ENCODE data around the gene HEPACAM.

Gene HEPACAM

DNA sequence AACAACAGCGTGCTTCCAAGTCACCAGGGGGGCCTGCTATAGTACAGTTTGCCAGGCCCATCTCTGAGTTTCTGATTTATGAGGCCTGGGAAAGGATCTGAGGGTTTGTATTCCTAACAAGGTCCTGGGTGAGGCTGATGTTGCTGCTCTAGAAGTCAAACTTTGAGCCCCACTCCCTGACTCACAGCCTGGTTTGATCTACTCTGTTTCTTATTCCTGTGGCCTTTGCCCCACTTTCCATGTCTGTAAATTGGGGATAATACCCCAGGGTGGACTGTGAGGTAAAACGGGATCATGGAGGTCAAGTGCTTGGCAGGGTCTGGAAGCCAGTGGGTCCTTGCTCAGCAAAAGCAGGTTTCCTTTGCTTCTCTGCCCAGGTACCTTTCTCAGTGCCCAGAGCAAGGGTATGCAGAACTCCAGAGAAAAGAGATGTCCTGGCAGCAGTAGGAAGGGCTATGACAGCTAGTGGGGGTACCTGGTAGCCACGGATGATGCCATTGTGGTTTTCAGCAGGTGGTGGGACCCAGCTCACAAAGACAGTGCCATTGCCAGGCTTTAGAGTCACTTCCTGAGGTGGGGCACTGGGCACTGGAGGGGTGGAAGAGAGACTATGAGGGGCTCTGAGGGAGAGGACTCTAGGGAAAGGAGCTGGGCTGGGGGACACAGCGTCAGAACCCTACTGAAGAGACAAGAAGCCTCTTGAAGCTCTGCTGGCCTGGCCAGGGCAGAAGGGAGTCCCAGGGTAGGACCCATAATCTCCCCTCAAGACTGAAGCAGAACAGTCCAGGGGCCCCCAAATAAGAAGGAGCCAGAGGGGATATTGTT is 41.0 kb downstream of the HEPACAM start:
- TF ChIP-seq, protein P1, sequence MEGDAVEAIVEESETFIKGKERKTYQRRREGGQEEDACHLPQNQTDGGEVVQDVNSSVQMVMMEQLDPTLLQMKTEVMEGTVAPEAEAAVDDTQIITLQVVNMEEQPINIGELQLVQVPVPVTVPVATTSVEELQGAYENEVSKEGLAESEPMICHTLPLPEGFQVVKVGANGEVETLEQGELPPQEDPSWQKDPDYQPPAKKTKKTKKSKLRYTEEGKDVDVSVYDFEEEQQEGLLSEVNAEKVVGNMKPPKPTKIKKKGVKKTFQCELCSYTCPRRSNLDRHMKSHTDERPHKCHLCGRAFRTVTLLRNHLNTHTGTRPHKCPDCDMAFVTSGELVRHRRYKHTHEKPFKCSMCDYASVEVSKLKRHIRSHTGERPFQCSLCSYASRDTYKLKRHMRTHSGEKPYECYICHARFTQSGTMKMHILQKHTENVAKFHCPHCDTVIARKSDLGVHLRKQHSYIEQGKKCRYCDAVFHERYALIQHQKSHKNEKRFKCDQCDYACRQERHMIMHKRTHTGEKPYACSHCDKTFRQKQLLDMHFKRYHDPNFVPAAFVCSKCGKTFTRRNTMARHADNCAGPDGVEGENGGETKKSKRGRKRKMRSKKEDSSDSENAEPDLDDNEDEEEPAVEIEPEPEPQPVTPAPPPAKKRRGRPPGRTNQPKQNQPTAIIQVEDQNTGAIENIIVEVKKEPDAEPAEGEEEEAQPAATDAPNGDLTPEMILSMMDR (conservative IDR thresholded peaks at IDR 0.05): no peak
- no peak overlapping the region for H3K27ac ChIP-seq

DNA sequence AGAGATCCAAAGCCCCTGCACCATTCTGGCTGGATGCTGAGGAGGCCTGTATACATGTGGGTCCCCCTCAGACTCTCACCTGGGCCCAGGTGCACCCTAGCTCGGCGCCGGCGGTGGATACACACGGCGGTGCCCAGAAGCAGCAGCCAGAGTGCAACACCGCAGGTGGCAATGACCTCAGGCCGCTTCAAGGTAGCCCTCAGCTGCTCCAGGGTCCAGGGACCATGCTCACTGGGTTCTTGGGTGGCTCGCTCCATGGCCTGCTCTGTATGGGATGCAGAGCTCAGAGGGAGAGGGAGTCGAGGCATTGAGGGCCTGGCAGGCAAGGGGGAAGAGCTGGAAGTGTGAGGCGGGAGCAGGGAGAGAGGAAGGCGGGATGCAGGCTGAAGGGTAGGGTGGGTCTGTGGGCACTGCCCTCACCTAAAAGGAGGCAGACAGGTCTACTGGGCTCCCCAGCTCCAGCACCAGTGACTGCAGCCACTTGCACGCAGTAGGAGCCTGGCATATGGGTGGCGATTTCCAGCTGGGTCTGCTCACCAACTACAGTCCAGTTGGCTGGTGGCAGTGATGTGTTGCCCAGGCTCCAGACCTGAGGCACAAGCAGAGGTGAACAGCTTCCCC is 42.0 kb downstream of the HEPACAM start:
- H3K27ac ChIP-seq: no peak overlapping the region
- TF ChIP-seq, protein P1 (conservative IDR thresholded peaks at IDR 0.05): no peak

DNA sequence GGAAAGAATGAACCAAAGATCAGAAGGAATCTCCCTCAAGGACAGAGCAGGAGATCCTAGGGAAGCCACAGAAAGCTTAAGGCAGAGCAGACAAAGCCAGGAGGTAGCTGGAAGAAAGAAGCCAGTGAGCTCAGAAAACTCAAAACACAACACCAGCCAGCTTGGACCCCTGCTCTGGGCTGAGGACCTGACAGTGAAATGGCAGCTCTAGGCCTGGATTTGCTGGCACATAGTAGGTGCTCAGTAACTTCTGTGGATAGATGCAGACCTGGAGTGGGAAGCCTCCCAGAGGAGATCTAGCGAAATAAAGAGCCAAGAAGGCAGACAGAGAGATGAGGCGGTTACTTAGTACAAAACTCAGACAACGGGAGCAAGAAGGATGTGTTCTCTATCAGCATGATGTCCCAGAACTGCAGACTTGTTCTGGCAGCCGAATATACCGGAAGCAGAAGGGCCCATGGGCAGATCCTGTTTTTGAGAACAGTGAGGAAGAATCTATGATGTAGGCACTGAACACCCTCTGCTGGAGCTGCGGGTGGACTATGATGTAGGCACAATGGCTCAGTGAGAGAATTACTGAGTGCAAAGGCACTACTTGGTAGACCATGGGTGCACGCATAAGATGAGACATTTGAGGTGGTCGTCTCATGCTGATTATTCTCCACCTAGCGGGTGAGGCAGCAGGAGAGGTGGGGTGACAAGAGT is 42.9 kb downstream of the HEPACAM start:
- TF ChIP-seq, protein P1 (conservative IDR thresholded peaks at IDR 0.05): no peak
- no peak overlapping the region for H3K27ac ChIP-seq

DNA sequence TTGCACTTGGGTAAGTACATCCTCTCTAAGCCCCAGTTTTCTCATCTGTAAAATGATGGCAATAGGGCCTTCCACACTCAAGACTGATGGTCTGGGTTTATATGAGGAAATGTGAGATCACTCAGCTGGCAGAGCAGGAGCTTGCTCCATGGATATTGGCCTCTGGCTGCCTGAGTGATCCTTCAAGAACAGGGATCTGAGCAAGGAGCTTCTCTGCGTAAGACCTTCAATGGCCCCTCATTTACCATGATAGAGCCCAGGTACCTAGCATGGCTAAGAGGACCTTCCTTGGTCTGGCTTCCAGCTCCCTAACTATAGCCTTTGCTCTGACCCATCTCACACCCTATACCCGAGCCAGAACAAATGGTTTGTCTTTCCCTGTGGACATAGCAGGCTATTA is 43.7 kb downstream of the HEPACAM start:
- TF ChIP-seq, protein P1 (conservative IDR thresholded peaks at IDR 0.05): no peak

DNA sequence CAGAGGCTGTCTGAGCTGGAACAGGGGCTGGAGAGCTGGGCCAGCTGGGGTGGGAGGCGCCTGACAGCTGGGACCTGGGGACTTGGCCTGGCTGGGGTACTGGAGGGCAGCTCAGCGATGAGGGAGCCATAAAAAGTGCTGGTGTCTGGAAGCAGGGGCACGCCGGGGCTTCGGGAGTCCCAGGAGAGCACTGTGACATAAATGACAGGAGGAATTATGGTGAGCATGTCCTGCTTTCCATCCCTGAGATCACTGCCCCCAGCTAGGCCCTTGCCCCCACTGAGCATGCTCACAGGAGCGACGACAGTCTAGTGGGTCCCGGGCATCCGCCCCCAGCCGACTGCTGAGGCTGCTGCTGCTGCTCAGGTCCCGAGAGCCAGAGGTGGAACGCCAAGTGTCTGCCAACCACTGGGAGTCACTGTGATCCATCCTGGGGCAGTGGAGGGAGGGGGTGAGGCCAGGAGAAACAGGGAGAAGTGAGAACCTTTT is 44.4 kb downstream of the HEPACAM start:
- TF ChIP-seq, protein P1 (conservative IDR thresholded peaks at IDR 0.05): no peak
- H3K27ac ChIP-seq: no peak overlapping the region

More for the DNA sequence above, 43.7 kb downstream of the HEPACAM start:
- H3K27ac ChIP-seq: no peak overlapping the region

DNA sequence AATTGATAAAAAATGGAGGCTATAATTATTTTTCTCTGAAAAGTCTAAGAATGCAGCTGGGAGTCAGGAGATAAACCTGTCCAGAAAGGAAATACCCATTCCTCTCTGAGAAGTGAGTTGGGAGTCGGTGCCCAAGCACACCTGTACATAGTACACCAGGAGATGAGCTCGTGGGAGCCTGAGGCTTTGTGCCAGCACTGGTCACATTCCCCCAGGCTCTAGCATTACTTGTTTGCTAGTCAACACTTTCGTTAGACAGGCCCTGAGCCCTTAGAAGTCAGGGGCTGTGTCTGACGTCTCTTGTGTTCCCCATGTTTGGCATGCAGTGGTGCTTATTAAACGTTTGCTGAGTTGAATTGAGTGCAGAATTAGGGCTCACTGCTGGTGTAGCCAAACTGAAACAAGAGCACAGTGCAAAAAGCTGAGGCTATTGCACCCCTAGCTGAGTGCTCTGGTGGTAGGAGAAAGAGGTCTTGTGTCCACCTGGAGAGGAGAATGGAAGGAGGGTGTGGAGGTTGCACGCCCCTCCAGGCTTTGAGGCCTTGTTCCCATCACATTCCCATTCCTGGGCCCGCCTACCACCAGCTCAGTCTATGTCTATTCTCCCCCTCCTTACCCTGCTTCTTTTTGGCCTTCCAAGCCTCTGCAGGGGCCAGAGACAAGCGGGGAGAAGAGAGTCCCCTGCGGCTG is 45.0 kb downstream of the HEPACAM start:
- no peak overlapping the region for H3K27ac ChIP-seq
- TF ChIP-seq, protein P1 (conservative IDR thresholded peaks at IDR 0.05): no peak
